ENCODE results near the gene STXBP5L. TPM values are rescaled to one million over a fixed set of nuclear protein-coding genes. Genes with fewer than 3 reads are reported as not detected.
"Not testable (repeated sequence)": the region's sequence is repeated elsewhere in the genome, so short reads cannot be mapped to it uniquely, and the experiment has no call there.

STXBP5L gene
- polyA plus RNA-seq, 1 donor from 2014 or later, result 7.6 TPM

GRCh38 chr3:121167374-121168139 is 259.6 kb downstream of the STXBP5L start:
- Histone ChIP-seq H3K4me3 (ENCODE audit: low read length) (no peak overlapping the region), H3K79me2 (replicated peaks; ENCODE audit: insufficient read depth, low read length) (no peaks in the 10 kb centered on the region), H2AFZ (ENCODE audit: low read depth, low read length) (no peak overlapping the region), H3K9me2 (ENCODE audit: insufficient read depth, low read length) (no peaks in the 10 kb centered on the region), H3K27ac (ENCODE audit: low read length) (no peak overlapping the region), H3K4me2 (ENCODE audit: low read length) (no peak overlapping the region), H3K27me3 (ENCODE audit: insufficient read depth, low read depth, low read length) (no peaks in the 10 kb centered on the region), H3K9me3 (ENCODE audit: low read length) (no peaks in the 10 kb centered on the region), H3K36me3 (ENCODE audit: insufficient read depth, low read length) (no peaks in the 10 kb centered on the region), H3F3A (ENCODE audit: insufficient read depth, low read length, poor library complexity, severe bottlenecking) (no peaks in the 10 kb centered on the region), H4K20me1 (ENCODE audit: insufficient read depth) (no peaks in the 10 kb centered on the region), H3K9ac (ENCODE audit: low read length) (no peak overlapping the region)
- TF ChIP-seq, protein P1, sequence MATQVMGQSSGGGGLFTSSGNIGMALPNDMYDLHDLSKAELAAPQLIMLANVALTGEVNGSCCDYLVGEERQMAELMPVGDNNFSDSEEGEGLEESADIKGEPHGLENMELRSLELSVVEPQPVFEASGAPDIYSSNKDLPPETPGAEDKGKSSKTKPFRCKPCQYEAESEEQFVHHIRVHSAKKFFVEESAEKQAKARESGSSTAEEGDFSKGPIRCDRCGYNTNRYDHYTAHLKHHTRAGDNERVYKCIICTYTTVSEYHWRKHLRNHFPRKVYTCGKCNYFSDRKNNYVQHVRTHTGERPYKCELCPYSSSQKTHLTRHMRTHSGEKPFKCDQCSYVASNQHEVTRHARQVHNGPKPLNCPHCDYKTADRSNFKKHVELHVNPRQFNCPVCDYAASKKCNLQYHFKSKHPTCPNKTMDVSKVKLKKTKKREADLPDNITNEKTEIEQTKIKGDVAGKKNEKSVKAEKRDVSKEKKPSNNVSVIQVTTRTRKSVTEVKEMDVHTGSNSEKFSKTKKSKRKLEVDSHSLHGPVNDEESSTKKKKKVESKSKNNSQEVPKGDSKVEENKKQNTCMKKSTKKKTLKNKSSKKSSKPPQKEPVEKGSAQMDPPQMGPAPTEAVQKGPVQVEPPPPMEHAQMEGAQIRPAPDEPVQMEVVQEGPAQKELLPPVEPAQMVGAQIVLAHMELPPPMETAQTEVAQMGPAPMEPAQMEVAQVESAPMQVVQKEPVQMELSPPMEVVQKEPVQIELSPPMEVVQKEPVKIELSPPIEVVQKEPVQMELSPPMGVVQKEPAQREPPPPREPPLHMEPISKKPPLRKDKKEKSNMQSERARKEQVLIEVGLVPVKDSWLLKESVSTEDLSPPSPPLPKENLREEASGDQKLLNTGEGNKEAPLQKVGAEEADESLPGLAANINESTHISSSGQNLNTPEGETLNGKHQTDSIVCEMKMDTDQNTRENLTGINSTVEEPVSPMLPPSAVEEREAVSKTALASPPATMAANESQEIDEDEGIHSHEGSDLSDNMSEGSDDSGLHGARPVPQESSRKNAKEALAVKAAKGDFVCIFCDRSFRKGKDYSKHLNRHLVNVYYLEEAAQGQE (IDR thresholded peaks at IDR 0.05; ENCODE audit: borderline replicate concordance), result no peak
- no peak for TF ChIP-seq RAD21 (conservative IDR thresholded peaks at IDR 0.05)
- no peak for TF ChIP-seq TAF1 (IDR thresholded peaks at IDR 0.05; ENCODE audit: low read depth)
- no peak for TF ChIP-seq EP300 (conservative IDR thresholded peaks at IDR 0.05; ENCODE audit: poor library complexity, severe bottlenecking)
- no peak for TF ChIP-seq MXI1 (conservative IDR thresholded peaks at IDR 0.05; ENCODE audit: poor library complexity, severe bottlenecking)
- no peak for TF ChIP-seq CTCF (IDR thresholded peaks at IDR 0.05; ENCODE audit: poor library complexity, severe bottlenecking)
- no peak for TF ChIP-seq EZH2 (IDR thresholded peaks at IDR 0.05; ENCODE audit: borderline replicate concordance, insufficient read depth, low read length, poor library complexity, severe bottlenecking)
- no peak for TF ChIP-seq POLR2AphosphoS5 (IDR thresholded peaks at IDR 0.05)
- TF ChIP-seq SMC3 (conservative IDR thresholded peaks at IDR 0.05; ENCODE audit: poor library complexity), result no peak

DNA sequence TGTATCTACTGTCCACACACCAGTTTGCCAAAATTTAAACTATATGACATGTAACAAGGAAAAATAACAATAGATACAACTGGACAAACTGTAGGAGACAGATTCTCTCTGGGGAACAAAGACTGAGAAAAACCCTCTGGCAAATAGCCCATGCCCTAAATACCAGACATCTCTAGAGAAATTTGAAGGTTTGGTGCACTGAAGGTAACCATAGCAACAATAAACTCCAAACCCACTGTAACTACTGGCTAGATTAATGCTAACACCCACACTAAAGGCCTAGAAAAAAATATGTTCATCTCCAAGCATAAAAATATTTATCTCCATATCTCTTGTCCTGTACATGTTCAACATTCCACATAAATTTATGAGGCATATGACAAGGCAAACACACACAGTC is 267.1 kb downstream of the STXBP5L start:
- TF ChIP-seq CTCF (IDR thresholded peaks at IDR 0.05; ENCODE audit: poor library complexity, severe bottlenecking) (no peak), EP300 (conservative IDR thresholded peaks at IDR 0.05; ENCODE audit: poor library complexity, severe bottlenecking) (no peak), MXI1 (conservative IDR thresholded peaks at IDR 0.05; ENCODE audit: poor library complexity, severe bottlenecking) (no peak), SMC3 (conservative IDR thresholded peaks at IDR 0.05; ENCODE audit: poor library complexity) (no peak), RAD21 (conservative IDR thresholded peaks at IDR 0.05) (no peak), TAF1 (IDR thresholded peaks at IDR 0.05; ENCODE audit: low read depth) (no peak), EZH2 (IDR thresholded peaks at IDR 0.05; ENCODE audit: borderline replicate concordance, insufficient read depth, low read length, poor library complexity, severe bottlenecking) (no peak), POLR2AphosphoS5 (IDR thresholded peaks at IDR 0.05) (no peak)
- TF ChIP-seq, protein P1 (IDR thresholded peaks at IDR 0.05; ENCODE audit: borderline replicate concordance), result no peak
- no peak overlapping the region for H2AFZ ChIP-seq (ENCODE audit: low read depth, low read length)
- H3K9ac ChIP-seq (ENCODE audit: low read length), result no peak overlapping the region
- H3K27ac ChIP-seq (ENCODE audit: low read length), result no peak overlapping the region
- H3F3A ChIP-seq (ENCODE audit: insufficient read depth, low read length, poor library complexity, severe bottlenecking), result no peaks in the 10 kb centered on the region
- no peaks in the 10 kb centered on the region for H4K20me1 ChIP-seq (ENCODE audit: insufficient read depth)
- no peaks in the 10 kb centered on the region for H3K36me3 ChIP-seq (ENCODE audit: insufficient read depth, low read length)
- H3K9me2 ChIP-seq (ENCODE audit: insufficient read depth, low read length), result no peaks in the 10 kb centered on the region
- no peaks in the 10 kb centered on the region for H3K27me3 ChIP-seq (ENCODE audit: insufficient read depth, low read depth, low read length)
- H3K79me2 ChIP-seq (replicated peaks; ENCODE audit: insufficient read depth, low read length), result no peaks in the 10 kb centered on the region
- no peak overlapping the region for H3K4me3 ChIP-seq (ENCODE audit: low read length)
- H3K4me2 ChIP-seq (ENCODE audit: low read length), result no peak overlapping the region
- H3K9me3 ChIP-seq (ENCODE audit: low read length), result no peaks in the 10 kb centered on the region

- H4K20me1 ChIP-seq (ENCODE audit: insufficient read depth); H2AFZ ChIP-seq (ENCODE audit: low read depth, low read length); H3K9me2 ChIP-seq (ENCODE audit: insufficient read depth, low read length): not testable (repeated sequence)
Observed at GRCh38 chr3:121190626-121191025, 282.6 kb downstream of the STXBP5L start.

More at GRCh38 chr3:121190626-121191025, 282.6 kb downstream of the STXBP5L start:
- H3K9me3 ChIP-seq (ENCODE audit: low read length); H3F3A ChIP-seq (ENCODE audit: insufficient read depth, low read length, poor library complexity, severe bottlenecking); H3K27me3 ChIP-seq (ENCODE audit: insufficient read depth, low read depth, low read length); H3K4me3 ChIP-seq (ENCODE audit: low read length); H3K36me3 ChIP-seq (ENCODE audit: insufficient read depth, low read length); H3K4me2 ChIP-seq (ENCODE audit: low read length); H3K79me2 ChIP-seq (replicated peaks; ENCODE audit: insufficient read depth, low read length); H3K27ac ChIP-seq (ENCODE audit: low read length); H3K9ac ChIP-seq (ENCODE audit: low read length): not testable (repeated sequence)
